H1 (cell line): ENCODE results near the gene GPC3. TPM values are rescaled to one million over a fixed set of nuclear protein-coding genes. Genes with fewer than 3 reads are reported as not detected.

ENCODE experiments used
- CHD7 ChIP-seq: fragments of 300-600 bp; sonication (generic); IDR thresholded peaks from 2 replicates; pipeline ENCODE4 v1.7.1; 2012; ENCODE audit warnings: low read length, moderate library complexity, mild to moderate bottlenecking, inconsistent platforms; ENCODE audit not compliant: insufficient replicate concordance
- E2F6 ChIP-seq: IDR thresholded peaks from 2 replicates; pipeline ENCODE4 v1.6.1; 2012; ENCODE audit warnings: inconsistent platforms
- EGR1 ChIP-seq: IDR thresholded peaks from 2 replicates; pipeline ENCODE4 v1.6.1; 2011; ENCODE audit warnings: low read depth, low read length, borderline replicate concordance
- SP1 ChIP-seq: IDR thresholded peaks from 2 replicates; pipeline ENCODE4 v1.6.1; 2011; ENCODE audit warnings: low read depth, low read length
- TAF1 ChIP-seq: IDR thresholded peaks from 2 replicates; pipeline ENCODE4 v1.6.1; 2011; ENCODE audit warnings: mild to moderate bottlenecking, low read depth, low read length
- TBP ChIP-seq: IDR thresholded peaks from 2 replicates; pipeline ENCODE4 v1.6.1; 2011; ENCODE audit warnings: low read depth, low read length, improper control_type of control experiment
- USF2 ChIP-seq: IDR thresholded peaks from 2 replicates; pipeline ENCODE4 v1.6.1; 2011; ENCODE audit warnings: low read length, improper control_type of control experiment
- polyA plus RNA-seq, 7 experiments: library from polyadenylated mRNA; depleted of rRNA in 3 of 7; stranded (reverse) in 5 of 7; unstranded in 2 of 7; fragments of >200 nt in 5 of 7; fragments of 200-250 nt in 2 of 7; gene quantifications; 1 replicate in 5 of 7; 2 replicates in 1 of 7; 4 replicates in 1 of 7; pipeline versions ENCODE4 v1.2.1 to v1.2.3, GENCODE V29; 2011 to 2013; ENCODE audit warnings: missing spikeins in 2 of 7, mixed read lengths in 2 of 7
- total RNA-seq: library from RNA; stranded (reverse); fragmentation: NEBNext Ultra II Directional; extraction: Animal tissue kit (Norgen Biotek cat#: 25700); gene quantifications from 2 replicates; pipeline ENCODE4 v1.2.1, GENCODE V29; 2021

Gene GPC3
- total and polyA plus RNA-seq, 2 of the 8 experiments (the other 6 are each of a cell fraction or from before 2014, with no cell fraction given), result 64.8 to 71.9 TPM

- TF ChIP-seq E2F6 (no peak), USF2 (no peak), CHD7 (no peak), TBP (no peak), EGR1 (no peak), TAF1 (no peak), SP1 (no peak)
- TF ChIP-seq, all 59 proteins: peak for 0
These were observed 39.4 kb upstream of the GPC3 start (continued) for GRCh38 chrX:134024686-134025377.
